K562 (cell line): ENCODE data around the gene CALCB. TPM values are rescaled to one million over a fixed set of nuclear protein-coding genes. Genes with fewer than 3 reads are reported as not detected.

Source experiments
- ATAC-seq: fragments of 200-7000 bp; cut with Tn5 transposase; 3 replicates; pipeline ENCODE4 v1.9.1; 2020; ENCODE audit warnings: moderate library complexity
- BruUV-seq: library from RNA; stranded (reverse); fragments of 400-500 nt; replicated peaks from 2 replicates; lab custom pipeline; 2021; lab: Mats Ljungman, UMichigan
- CTCF ChIA-PET: fragments of 300-600 bp; formaldehyde crosslinking; extraction: SDS; loops from one replicate; lab custom pipeline; 2021; ENCODE audit warnings: low intra/inter-chr PET ratio; lab: Yijun Ruan, JAX
- POLR2A ChIA-PET: fragments of 300-600, 350-650 bp; sonication (Branson Sonifier 250); formaldehyde crosslinking; extraction: SDS; loops from one replicate; lab custom pipeline; 2021; ENCODE audit warnings: antibody characterized with exemption, inconsistent platforms; lab: Yijun Ruan, JAX
- DNase-seq, 4 experiments: peaks; one replicate each; pipeline versions ENCODE4 v3.0.0 to v3.0.0-alpha.2; 2011 to 2018; ENCODE audit warnings: low spot score in 3 of 4, mixed read lengths in 3 of 4; ENCODE audit errors: extremely low read depth in 1 of 4
- FAIRE-seq: peaks from 2 replicates; lab custom pipeline; 2011; peaks lifted over from hg19 to GRCh38; lab: Jason Lieb, UNC
- H2AFZ ChIP-seq: 2 replicates; pipeline ENCODE4 v1.6.0; 2011; ENCODE audit warnings: low read depth, low read length, control low read depth, inconsistent platforms
- H3K27ac ChIP-seq: fragments of 200-600 bp; 3 replicates; pipeline ENCODE4 v1.8.0; 2011; ENCODE audit warnings: low read depth, mild to moderate bottlenecking, control low read depth, inconsistent platforms, low read length, moderate library complexity, mixed read lengths; ENCODE audit errors: extremely low read depth
- H3K27me3 ChIP-seq, 2 experiments: fragments of 300-600 bp in 1 of 2; 2 replicates in 1 of 2; 3 replicates in 1 of 2; pipeline versions ENCODE4 v1.6.0 to v1.8.0; 2011; ENCODE audit warnings: inconsistent platforms in 2 of 2, low read length in 2 of 2, mild to moderate bottlenecking in 1 of 2, mixed read lengths in 1 of 2, moderate library complexity in 1 of 2; ENCODE audit not compliant: control insufficient read depth in 2 of 2, insufficient read depth in 2 of 2
- H3K36me3 ChIP-seq: fragments of 300-600 bp; 3 replicates; pipeline ENCODE4 v1.8.0; 2011; ENCODE audit warnings: mild to moderate bottlenecking, low read length, inconsistent platforms; ENCODE audit not compliant: control insufficient read depth, insufficient read depth
- H3K4me1 ChIP-seq, 2 experiments: fragments of 200-600 bp in 1 of 2; replicated peaks in 1 of 2; 2 replicates in 1 of 2; 3 replicates in 1 of 2; pipeline versions ENCODE4 v1.5.1 to v1.8.0; 2011; ENCODE audit warnings: inconsistent platforms in 2 of 2, low read length in 2 of 2, mild to moderate bottlenecking in 1 of 2, mixed read lengths in 1 of 2, moderate library complexity in 1 of 2; ENCODE audit not compliant: control insufficient read depth in 2 of 2, insufficient read depth in 2 of 2
- H3K4me2 ChIP-seq: 2 replicates; pipeline ENCODE4 v1.6.1; 2011; ENCODE audit warnings: low read length, control low read depth, inconsistent platforms, mixed read lengths; ENCODE audit not compliant: insufficient read depth
- H3K4me3 ChIP-seq: fragments of 200-600 bp; sonication (generic), shearing (Covaris generic); 2 replicates; pipeline ENCODE4 v1.5.1; 2016; ENCODE audit warnings: control low read depth, inconsistent platforms
- H3K79me2 ChIP-seq: fragments of 200-600 bp; 3 replicates; pipeline ENCODE4 v1.8.0; 2011; ENCODE audit warnings: low read length, inconsistent platforms; ENCODE audit not compliant: control insufficient read depth, insufficient read depth
- H3K9ac ChIP-seq, 2 experiments: 2 replicates each; pipeline versions ENCODE4 v1.6.0 to v1.6.1; 2011; ENCODE audit warnings: low read depth in 2 of 2, low read length in 2 of 2, control low read depth in 1 of 2, inconsistent platforms in 1 of 2, mild to moderate bottlenecking in 1 of 2, mixed read lengths in 1 of 2; ENCODE audit not compliant: insufficient read depth in 1 of 2
- H3K9me1 ChIP-seq: one replicate; pipeline ENCODE4 v1.6.0; 2011; ENCODE audit warnings: inconsistent platforms, mild to moderate bottlenecking, low read length, moderate library complexity; ENCODE audit not compliant: control insufficient read depth, insufficient read depth
- H3K9me3 ChIP-seq: replicated peaks from 2 replicates; pipeline ENCODE4 v1.5.1; 2011; ENCODE audit warnings: low read depth, low read length, inconsistent platforms; ENCODE audit not compliant: control insufficient read depth, insufficient read depth
- H4K20me1 ChIP-seq: replicated peaks from 2 replicates; pipeline ENCODE4 v1.6.1; 2011; ENCODE audit warnings: low read length, inconsistent platforms, mixed read lengths; ENCODE audit not compliant: control insufficient read depth, insufficient read depth
- CTCF ChIP-seq, 3 experiments: IDR thresholded peaks in 2 of 3; conservative IDR thresholded peaks in 1 of 3; 2 replicates each; pipeline ENCODE4 v1.5.1; 2011 to 2012; ENCODE audit warnings: low read length in 3 of 3, mild to moderate bottlenecking in 3 of 3, control low read depth in 2 of 3, improper control_type of control experiment in 1 of 3, inconsistent platforms in 1 of 3, low read depth in 1 of 3, mixed read lengths in 1 of 3, moderate library complexity in 1 of 3; ENCODE audit not compliant: insufficient read depth in 2 of 3
- ERF ChIP-seq: fragments of 450-650 bp; formaldehyde crosslinking; IDR thresholded peaks from 2 replicates; pipeline ENCODE4 v1.4.0; 2020; ENCODE audit warnings: mild to moderate bottlenecking, mixed read lengths
- MAFK ChIP-seq: IDR thresholded peaks from 2 replicates; pipeline ENCODE4 v1.6.1; 2011; ENCODE audit warnings: low read length, improper control_type of control experiment
- MNT ChIP-seq, 2 experiments: fragments of 450-650 bp; conservative IDR thresholded peaks; 2 replicates each; pipeline ENCODE4 v1.6.1; 2017; ENCODE audit warnings: mild to moderate bottlenecking in 2 of 2, moderate library complexity in 2 of 2
- NR4A1 ChIP-seq, 2 experiments: fragments of 250-450 bp in 1 of 2; fragments of 450-650 bp in 1 of 2; sonication (Bioruptor Pico) in 1 of 2; IDR thresholded peaks; 2 replicates each; pipeline versions ENCODE4 v1.4.0 to v1.6.1; 2016 to 2020; ENCODE audit warnings: mild to moderate bottlenecking in 2 of 2, missing compliant biosample characterization in 1 of 2, missing genetic modification characterization in 1 of 2, moderate library complexity in 1 of 2
- PREB ChIP-seq: sonication (generic); formaldehyde crosslinking; IDR thresholded peaks from 2 replicates; pipeline ENCODE4 v1.8.1; 2023; ENCODE audit warnings: mild to moderate bottlenecking, missing genetic modification reagents
- PURB ChIP-seq: sonication (generic); formaldehyde crosslinking; IDR thresholded peaks from 2 replicates; pipeline ENCODE4 v1.9.0; 2021; ENCODE audit warnings: low read depth, mild to moderate bottlenecking, missing genetic modification reagents
- RAD21 ChIP-seq, 2 experiments: fragments of 250-450 bp in 1 of 2; fragments of 450-650 bp in 1 of 2; sonication (Bioruptor Pico) in 1 of 2; formaldehyde crosslinking in 1 of 2; IDR thresholded peaks in 1 of 2; conservative IDR thresholded peaks in 1 of 2; 2 replicates each; pipeline versions ENCODE4 v1.4.0 to v1.8.0; 2020 to 2022; ENCODE audit warnings: mild to moderate bottlenecking in 2 of 2, moderate library complexity in 1 of 2
- RBFOX2 ChIP-seq: fragments of 200-400 bp; formaldehyde crosslinking; IDR thresholded peaks from 2 replicates; pipeline ENCODE4 v1.6.1; 2017; ENCODE audit warnings: low read depth, mild to moderate bottlenecking, low read length, moderate library complexity
- YBX1 ChIP-seq: fragments of 450-650 bp; IDR thresholded peaks from 2 replicates; pipeline ENCODE4 v1.7.1; 2016; ENCODE audit warnings: mild to moderate bottlenecking
- WGBS: fragments of 100-300 bp; shearing (Covaris generic); methylation state at CpG from one replicate; pipeline ENCODE4 v1.1.6; 2016; ENCODE audit warnings: low coverage, mixed read lengths; ENCODE audit not compliant: insufficient coverage; ENCODE audit errors: missing lambda C conversion rate; 5-methylcytosine and 5-hydroxymethylcytosine counted together
- in situ Hi-C: fragments of 300-500 bp; cut with MboI; formaldehyde crosslinking; loops from 4 replicates; pipeline ENCODE4 v1.15.0; 2018; ENCODE audit warnings: inconsistent platforms, mixed read lengths
- intact Hi-C: fragments of 100-400 bp; cut with micrococcal nuclease; formaldehyde crosslinking; loops from 2 replicates; pipeline ENCODE4 v1.14.2; 2022
- polyA plus RNA-seq, 8 experiments: library from polyadenylated mRNA; depleted of rRNA in 4 of 8; stranded (reverse) in 5 of 8; unstranded in 3 of 8; fragments of >200 nt; fragmentation: Nextera tagmentation in 2 of 8; fragmentation: Illumina TruSeq in 1 of 8; extraction: Ambion mirVana in 2 of 8; extraction: Trizol in 1 of 8; gene quantifications; 2 replicates each; pipeline versions ENCODE4 v1.2.1 to v1.2.3, GENCODE V29; 2011 to 2014; ENCODE audit warnings: inconsistent platforms in 1 of 8, missing spikeins in 1 of 8
- total RNA-seq, 7 experiments: library from RNA; depleted of rRNA in 6 of 7; stranded (reverse); fragments of >200 nt in 6 of 7; fragmentation: Illumina TruSeq in 2 of 7; extraction: Trizol in 2 of 7; gene quantifications; 2 replicates each; pipeline versions ENCODE4 v1.2.1 to v1.2.3, GENCODE V29; 2011 to 2021; ENCODE audit warnings: low replicate concordance in 1 of 7

The CALCB gene
- total and polyA plus RNA-seq, 9 of the 15 experiments (the other 6 are each of a cell fraction or from before 2014, with no cell fraction given) = not detected

GRCh38 chr11:15035283-15035682, 38.1 kb upstream of the CALCB start:
- Histone ChIP-seq H3K9ac (no peak overlapping the region; a peak in 1 of 4 replicates), H3K79me2 (no peaks in the 10 kb centered on the region), H4K20me1 (no peaks in the 10 kb centered on the region), H3K4me3 (no peak overlapping the region), H3K9me3 (no peaks in the 10 kb centered on the region), H3K4me2 (no peak overlapping the region), H3K9me1 (no peaks in the 10 kb centered on the region), H3K27ac (no peak overlapping the region), H3K36me3 (no peaks in the 10 kb centered on the region), H2AFZ (peak overlapping the region; percentile 53), H3K27me3 (no peaks in the 10 kb centered on the region; a peak in 1 of 5 replicates), H3K4me1 (peaks cover 0 to 7% of the 10 kb centered on the region in 2 experiments; a peak in 2 of 5 replicates)
- no TSS peak for BruUV-seq
- POLR2A ChIA-PET = no interaction called here
- CTCF ChIA-PET = no interaction called here
- WGBS = 0% methylated on average over 10 of the region's 12 CpGs
- intact Hi-C loops = no loop called here
- TF ChIP-seq PREB (CRISPR knock-in tag) (no peak), ERF (CRISPR knock-in tag) (no peak)
- DNase-seq = peak in 2 of 4 experiments; percentile 6 to 10
- peak; percentile 76 for ATAC-seq
- in situ Hi-C loops = no loop called here
- FAIRE-seq = no peak

- POLR2A ChIA-PET = no interaction called here
- CTCF ChIA-PET = no interaction called here
- Histone ChIP-seq H3K9me3 (no peaks in the 10 kb centered on the region), H3K9ac (no peak overlapping the region), H4K20me1 (no peaks in the 10 kb centered on the region), H3K79me2 (no peaks in the 10 kb centered on the region), H3K36me3 (no peaks in the 10 kb centered on the region), H3K4me1 (peaks cover 0 to 7% of the 10 kb centered on the region in 2 experiments; a peak in 2 of 5 replicates), H3K4me2 (no peak overlapping the region), H2AFZ (no peak overlapping the region), H3K4me3 (no peak overlapping the region), H3K9me1 (no peaks in the 10 kb centered on the region), H3K27me3 (no peaks in the 10 kb centered on the region; a peak in 2 of 5 replicates), H3K27ac (no peak overlapping the region)
- ATAC-seq = no peak
- WGBS = 0% methylated on average over 2 of the region's 2 CpGs
- no peak for FAIRE-seq
- BruUV-seq = no TSS peak
- in situ Hi-C loops (no loop called here), intact Hi-C loops (loop anchor here (1.0 kb wide), 1 partner anchor 35 kb away; no protein-coding TSS in a partner anchor)
- DNase-seq = no peak
- TF ChIP-seq MAFK = no peak
- no peak for TF ChIP-seq PURB
- no peak for TF ChIP-seq NR4A1 (CRISPR knock-in tag; IDR thresholded peaks at IDR 0.05)
- no peak for TF ChIP-seq NR4A1 (tag; IDR thresholded peaks at IDR 0.05)
- no peak for TF ChIP-seq RBFOX2
- TF ChIP-seq YBX1 = no peak
- TF ChIP-seq CTCF (IDR thresholded peaks at IDR 0.05 in 2 of 3, conservative IDR thresholded peaks at IDR 0.05 in 1 of 3; ENCODE audit: insufficient read depth in 2 of 3, low read depth in 1 of 3, low read length in 3 of 3) = peak in 1 of 3 experiments; percentile 36; a peak in 2 of 6 replicates
- peak in 1 of 2 experiments; percentile 31; a peak in 2 of 4 replicates for TF ChIP-seq RAD21 (CRISPR knock-in tag; conservative IDR thresholded peaks at IDR 0.05 in 1 of 2, IDR thresholded peaks at IDR 0.05 in 1 of 2)
- TF ChIP-seq MNT (conservative IDR thresholded peaks at IDR 0.05) = no peak
These were observed 34.4 kb upstream of the CALCB start for GRCh38 chr11:15038963-15039362.
